HepG2 (cell line): Measurements from ENCODE around the gene FSTL1.

Source experiments
- BRCA1 ChIP-seq: sonication (generic); formaldehyde crosslinking; IDR thresholded peaks from 2 replicates; pipeline ENCODE4 v1.4.0; 2020; ENCODE audit warnings: missing genetic modification reagents
- CBX1 ChIP-seq: IDR thresholded peaks from one replicate; pipeline ENCODE4 v1.6.1; 2016; ENCODE audit warnings: antibody characterized with exemption, low read depth
- CHD4 ChIP-seq: fragments of 200-600 bp; sonication (generic); IDR thresholded peaks from 2 replicates; pipeline ENCODE4 v1.7.0; 2017; ENCODE audit warnings: mild to moderate bottlenecking, low read length, borderline replicate concordance
- CREM ChIP-seq, 2 experiments: sonication (generic) in 1 of 2; formaldehyde crosslinking in 1 of 2; IDR thresholded peaks; 2 replicates each; pipeline versions ENCODE4 v1.4.0 to v1.6.1; 2016 to 2020; ENCODE audit warnings: antibody characterized with exemption in 1 of 2, mild to moderate bottlenecking in 1 of 2, missing genetic modification reagents in 1 of 2
- CTCF ChIP-seq: sonication (generic); formaldehyde crosslinking; IDR thresholded peaks from 2 replicates; pipeline ENCODE4 v1.5.0; 2020; ENCODE audit warnings: mild to moderate bottlenecking, missing genetic modification reagents, moderate library complexity
- POLR2AphosphoS5 ChIP-seq: IDR thresholded peaks from 2 replicates; pipeline ENCODE4 v1.6.1; 2012; ENCODE audit warnings: low read depth, low read length
- POLR2G ChIP-seq: fragments of 200-400 bp; formaldehyde crosslinking; IDR thresholded peaks from 2 replicates; pipeline ENCODE4 v1.6.1; 2018; ENCODE audit warnings: mild to moderate bottlenecking, low read depth, low read length, moderate library complexity
- RELA ChIP-seq: sonication (generic); formaldehyde crosslinking; IDR thresholded peaks from 2 replicates; pipeline ENCODE4 v1.4.0; 2020; ENCODE audit warnings: missing genetic modification reagents
- TF ChIP-seq, protein P1 (sequence below): sonication (generic); formaldehyde crosslinking; IDR thresholded peaks from 2 replicates; pipeline ENCODE4 v1.4.0; 2020; ENCODE audit warnings: missing genetic modification reagents
- TF ChIP-seq, protein P2 (sequence below): sonication (generic); formaldehyde crosslinking; IDR thresholded peaks from 2 replicates; pipeline ENCODE4 v1.4.0; 2020; ENCODE audit warnings: mild to moderate bottlenecking, missing genetic modification reagents

DNA sequence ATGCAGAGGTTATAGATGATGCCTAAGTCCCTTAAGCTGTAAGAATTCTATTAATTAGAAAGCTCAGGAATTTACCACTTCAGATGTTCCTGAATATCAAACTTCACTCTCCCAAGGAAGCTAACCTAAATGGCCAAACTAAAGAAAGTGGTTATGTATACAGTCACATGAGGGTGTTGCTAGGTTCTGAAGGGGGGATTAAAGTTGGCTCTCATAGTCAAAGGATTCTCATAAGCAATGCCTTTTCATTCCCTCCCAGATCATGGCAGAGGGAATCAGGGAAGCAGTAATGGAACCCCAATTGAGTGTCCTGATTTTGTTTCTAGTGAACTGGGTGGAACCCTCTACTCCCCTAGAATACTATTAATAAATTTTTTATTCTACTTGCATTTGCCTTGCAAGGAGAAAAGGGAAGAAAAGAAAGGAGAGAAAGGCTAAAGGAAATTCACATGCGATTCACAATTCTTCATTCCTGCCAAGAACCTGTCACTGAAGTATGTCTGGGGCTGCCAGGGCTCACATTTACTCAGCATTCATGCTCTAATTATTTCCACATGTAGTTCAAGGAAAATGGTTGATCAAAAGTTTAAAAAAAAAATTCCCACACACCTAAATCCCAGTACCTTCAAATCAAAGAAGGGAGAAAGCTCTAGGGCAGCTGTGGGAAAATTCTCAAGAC is 25.1 kb downstream of the FSTL1 start:
- TF ChIP-seq CBX1, result no peak
- TF ChIP-seq BRCA1 (CRISPR knock-in tag), result no peak
- TF ChIP-seq CREM (IDR thresholded peaks at IDR 0.05), result no peak
- TF ChIP-seq CREM (CRISPR knock-in tag; IDR thresholded peaks at IDR 0.05), result no peak
- TF ChIP-seq POLR2G, result no peak
- TF ChIP-seq, protein P1, sequence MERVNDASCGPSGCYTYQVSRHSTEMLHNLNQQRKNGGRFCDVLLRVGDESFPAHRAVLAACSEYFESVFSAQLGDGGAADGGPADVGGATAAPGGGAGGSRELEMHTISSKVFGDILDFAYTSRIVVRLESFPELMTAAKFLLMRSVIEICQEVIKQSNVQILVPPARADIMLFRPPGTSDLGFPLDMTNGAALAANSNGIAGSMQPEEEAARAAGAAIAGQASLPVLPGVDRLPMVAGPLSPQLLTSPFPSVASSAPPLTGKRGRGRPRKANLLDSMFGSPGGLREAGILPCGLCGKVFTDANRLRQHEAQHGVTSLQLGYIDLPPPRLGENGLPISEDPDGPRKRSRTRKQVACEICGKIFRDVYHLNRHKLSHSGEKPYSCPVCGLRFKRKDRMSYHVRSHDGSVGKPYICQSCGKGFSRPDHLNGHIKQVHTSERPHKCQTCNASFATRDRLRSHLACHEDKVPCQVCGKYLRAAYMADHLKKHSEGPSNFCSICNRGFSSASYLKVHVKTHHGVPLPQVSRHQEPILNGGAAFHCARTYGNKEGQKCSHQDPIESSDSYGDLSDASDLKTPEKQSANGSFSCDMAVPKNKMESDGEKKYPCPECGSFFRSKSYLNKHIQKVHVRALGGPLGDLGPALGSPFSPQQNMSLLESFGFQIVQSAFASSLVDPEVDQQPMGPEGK, result no peak
- TF ChIP-seq, protein P2, sequence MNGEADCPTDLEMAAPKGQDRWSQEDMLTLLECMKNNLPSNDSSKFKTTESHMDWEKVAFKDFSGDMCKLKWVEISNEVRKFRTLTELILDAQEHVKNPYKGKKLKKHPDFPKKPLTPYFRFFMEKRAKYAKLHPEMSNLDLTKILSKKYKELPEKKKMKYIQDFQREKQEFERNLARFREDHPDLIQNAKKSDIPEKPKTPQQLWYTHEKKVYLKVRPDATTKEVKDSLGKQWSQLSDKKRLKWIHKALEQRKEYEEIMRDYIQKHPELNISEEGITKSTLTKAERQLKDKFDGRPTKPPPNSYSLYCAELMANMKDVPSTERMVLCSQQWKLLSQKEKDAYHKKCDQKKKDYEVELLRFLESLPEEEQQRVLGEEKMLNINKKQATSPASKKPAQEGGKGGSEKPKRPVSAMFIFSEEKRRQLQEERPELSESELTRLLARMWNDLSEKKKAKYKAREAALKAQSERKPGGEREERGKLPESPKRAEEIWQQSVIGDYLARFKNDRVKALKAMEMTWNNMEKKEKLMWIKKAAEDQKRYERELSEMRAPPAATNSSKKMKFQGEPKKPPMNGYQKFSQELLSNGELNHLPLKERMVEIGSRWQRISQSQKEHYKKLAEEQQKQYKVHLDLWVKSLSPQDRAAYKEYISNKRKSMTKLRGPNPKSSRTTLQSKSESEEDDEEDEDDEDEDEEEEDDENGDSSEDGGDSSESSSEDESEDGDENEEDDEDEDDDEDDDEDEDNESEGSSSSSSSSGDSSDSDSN, result no peak
- no peak for TF ChIP-seq CTCF (CRISPR knock-in tag)
- no peak for TF ChIP-seq RELA (CRISPR knock-in tag)
- TF ChIP-seq CHD4, result no peak
- TF ChIP-seq POLR2AphosphoS5, result no peak
